ENCODE results near the gene HINT2.

DNA sequence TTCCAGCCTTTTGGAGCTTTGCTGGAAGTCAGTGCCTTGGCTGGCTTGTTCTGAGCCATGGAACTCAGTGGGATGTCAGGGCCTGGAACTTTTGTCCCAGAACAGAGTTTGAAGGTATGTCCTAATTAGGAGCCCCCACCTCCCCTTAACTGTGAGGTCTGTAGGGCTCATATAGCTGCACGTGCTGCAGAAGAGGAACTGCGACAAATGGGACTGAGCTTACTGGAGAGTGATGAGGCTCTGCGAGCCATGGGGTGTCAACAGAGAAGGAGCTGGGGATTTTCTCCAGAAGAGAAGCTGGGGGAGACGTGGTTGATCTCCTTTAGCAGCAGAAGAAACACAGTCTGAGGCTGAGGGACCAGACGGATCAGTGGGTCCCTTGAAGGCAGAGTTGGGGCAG is 25.1 kb upstream of the HINT2 start:
- TF ChIP-seq POLR2A (IDR thresholded peaks at IDR 0.05), result no peak
- TF ChIP-seq, protein P1, sequence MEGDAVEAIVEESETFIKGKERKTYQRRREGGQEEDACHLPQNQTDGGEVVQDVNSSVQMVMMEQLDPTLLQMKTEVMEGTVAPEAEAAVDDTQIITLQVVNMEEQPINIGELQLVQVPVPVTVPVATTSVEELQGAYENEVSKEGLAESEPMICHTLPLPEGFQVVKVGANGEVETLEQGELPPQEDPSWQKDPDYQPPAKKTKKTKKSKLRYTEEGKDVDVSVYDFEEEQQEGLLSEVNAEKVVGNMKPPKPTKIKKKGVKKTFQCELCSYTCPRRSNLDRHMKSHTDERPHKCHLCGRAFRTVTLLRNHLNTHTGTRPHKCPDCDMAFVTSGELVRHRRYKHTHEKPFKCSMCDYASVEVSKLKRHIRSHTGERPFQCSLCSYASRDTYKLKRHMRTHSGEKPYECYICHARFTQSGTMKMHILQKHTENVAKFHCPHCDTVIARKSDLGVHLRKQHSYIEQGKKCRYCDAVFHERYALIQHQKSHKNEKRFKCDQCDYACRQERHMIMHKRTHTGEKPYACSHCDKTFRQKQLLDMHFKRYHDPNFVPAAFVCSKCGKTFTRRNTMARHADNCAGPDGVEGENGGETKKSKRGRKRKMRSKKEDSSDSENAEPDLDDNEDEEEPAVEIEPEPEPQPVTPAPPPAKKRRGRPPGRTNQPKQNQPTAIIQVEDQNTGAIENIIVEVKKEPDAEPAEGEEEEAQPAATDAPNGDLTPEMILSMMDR (IDR thresholded peaks at IDR 0.05), result no peak
- TF ChIP-seq POLR2AphosphoS5 (IDR thresholded peaks at IDR 0.05), result no peak
